Skeletal muscle tissue (tissue), 4 donors: ENCODE measurements around the gene AHDC1. TPM values are rescaled to one million over a fixed set of nuclear protein-coding genes. Genes with fewer than 3 reads are reported as not detected.
A peak's percentile ranks its signal among the peaks of the same experiment; 100 is the strongest.

Experiments
- H3K27ac ChIP-seq: one replicate; pipeline ENCODE4 v1.7.0; 2013; ENCODE audit warnings: mild to moderate bottlenecking, low read depth, low read length, inconsistent platforms
- H3K27me3 ChIP-seq, 3 donors: one replicate each; pipeline ENCODE4 v1.7.0; 2013; ENCODE audit warnings: low read length in 3 of 3; ENCODE audit not compliant: control insufficient read depth in 3 of 3, insufficient read depth in 3 of 3
- H3K36me3 ChIP-seq, 3 donors: one replicate each; pipeline ENCODE4 v1.7.0; 2013; ENCODE audit warnings: low read length in 3 of 3; ENCODE audit not compliant: control insufficient read depth in 3 of 3, insufficient read depth in 3 of 3
- H3K4me1 ChIP-seq, 3 donors: one replicate each; pipeline ENCODE4 v1.7.0; 2013; ENCODE audit warnings: low read length in 3 of 3, mild to moderate bottlenecking in 3 of 3; ENCODE audit not compliant: control insufficient read depth in 3 of 3, insufficient read depth in 3 of 3
- H3K4me3 ChIP-seq, 3 donors: one replicate each; pipeline ENCODE4 v1.7.0; 2013; ENCODE audit warnings: low read length in 3 of 3
- H3K9ac ChIP-seq, 3 donors: one replicate each; pipeline ENCODE4 v1.7.0; 2013; ENCODE audit warnings: low read length in 3 of 3, mild to moderate bottlenecking in 3 of 3, moderate library complexity in 2 of 3, low read depth in 1 of 3
- H3K9me3 ChIP-seq, 3 donors: one replicate each; pipeline ENCODE4 v1.7.0; 2013; ENCODE audit warnings: low read length in 3 of 3; ENCODE audit not compliant: control insufficient read depth in 3 of 3
- total RNA-seq: library from RNA; depleted of rRNA; stranded (reverse); fragments of >200 nt; gene quantifications from one replicate; pipeline ENCODE4 v1.2.3, GENCODE V29; 2014
- donor health status: Osteomylitis.

AHDC1 gene
- total RNA-seq, 1 donor from 2014 or later, result 19.8 TPM

DNA sequence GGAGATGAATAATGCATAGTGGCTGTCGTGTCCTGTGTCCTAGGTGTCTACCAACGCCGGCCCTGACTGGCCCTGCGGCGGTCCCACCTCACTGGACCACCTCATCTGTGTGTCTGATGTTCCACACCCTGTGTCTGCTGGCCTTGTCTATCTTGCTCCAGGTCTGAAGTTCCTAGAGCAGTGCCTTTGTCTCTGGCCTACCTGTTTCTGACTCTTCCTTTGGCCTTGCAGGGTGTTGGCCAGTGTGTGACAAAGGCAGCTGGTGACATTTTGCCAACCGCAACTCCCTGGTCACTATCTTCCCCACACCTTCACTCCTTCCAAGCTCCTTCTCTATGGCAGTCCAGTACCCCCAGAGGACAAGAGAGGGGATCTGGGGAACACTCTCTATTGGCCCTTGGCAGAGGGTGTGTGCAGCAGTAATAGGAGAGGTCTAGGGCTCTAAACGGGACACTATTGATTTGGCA is 1.4 kb upstream of the AHDC1 start:
- no peaks in the 10 kb centered on the region for H3K9me3 ChIP-seq
- H3K36me3 ChIP-seq, result peaks cover 0 to 3% (median 0%) of the 10 kb centered on the region in 3 donors
- H3K27ac ChIP-seq, result no peak overlapping the region
- no peaks in the 10 kb centered on the region for H3K27me3 ChIP-seq
- peaks cover 30 to 38% (median 37%) of the 10 kb centered on the region in 3 donors for H3K4me1 ChIP-seq
- no peak overlapping the region for H3K4me3 ChIP-seq
- H3K9ac ChIP-seq, result no peak overlapping the region

DNA sequence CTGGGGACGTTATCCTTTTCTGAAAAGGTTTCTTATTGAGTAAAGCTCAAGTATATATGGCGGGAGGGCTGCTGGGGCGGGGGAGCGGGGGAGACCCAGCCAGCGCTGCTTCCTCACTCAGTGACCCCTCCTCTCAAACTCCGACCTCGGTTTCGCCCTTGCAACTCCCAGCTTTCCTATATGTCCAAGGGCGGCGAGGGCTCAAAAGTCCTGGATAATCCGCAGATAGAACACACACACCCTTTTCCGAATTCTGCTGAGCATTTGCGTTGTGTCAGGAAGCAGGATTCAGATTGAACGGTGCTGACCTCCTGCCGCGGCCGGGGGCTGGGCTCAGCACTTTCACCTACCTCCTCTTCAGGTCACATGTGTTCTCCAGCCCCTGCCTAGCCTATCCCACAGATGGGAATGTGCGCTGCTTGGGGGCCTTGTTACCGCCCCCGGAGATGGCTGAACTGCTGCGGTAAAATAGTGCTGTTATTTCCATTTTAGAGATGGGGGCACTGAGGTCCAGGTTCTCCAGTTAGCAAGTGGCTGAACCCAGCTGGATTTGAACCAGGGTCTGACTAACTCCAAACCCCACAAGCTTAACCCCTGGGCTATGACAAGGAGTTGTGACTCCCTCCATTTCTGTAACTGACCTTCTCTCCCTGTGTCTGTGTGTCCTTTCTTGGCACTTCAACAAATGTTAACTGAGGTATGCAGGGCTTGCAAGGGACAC is 795 bp upstream of the AHDC1 start:
- H3K9me3 ChIP-seq, result no peaks in the 10 kb centered on the region
- H3K27me3 ChIP-seq, result no peaks in the 10 kb centered on the region
- peak overlapping the region in 2 of 3 donors; percentile 65 to 88 for H3K4me3 ChIP-seq
- H3K9ac ChIP-seq, result peak overlapping the region in 2 of 3 donors; percentile 16 to 18
- peaks cover 0 to 3% (median 0%) of the 10 kb centered on the region in 3 donors for H3K36me3 ChIP-seq
- peaks cover 36 to 44% (median 43%) of the 10 kb centered on the region in 3 donors for H3K4me1 ChIP-seq
- H3K27ac ChIP-seq, result peak overlapping the region; percentile 86

DNA sequence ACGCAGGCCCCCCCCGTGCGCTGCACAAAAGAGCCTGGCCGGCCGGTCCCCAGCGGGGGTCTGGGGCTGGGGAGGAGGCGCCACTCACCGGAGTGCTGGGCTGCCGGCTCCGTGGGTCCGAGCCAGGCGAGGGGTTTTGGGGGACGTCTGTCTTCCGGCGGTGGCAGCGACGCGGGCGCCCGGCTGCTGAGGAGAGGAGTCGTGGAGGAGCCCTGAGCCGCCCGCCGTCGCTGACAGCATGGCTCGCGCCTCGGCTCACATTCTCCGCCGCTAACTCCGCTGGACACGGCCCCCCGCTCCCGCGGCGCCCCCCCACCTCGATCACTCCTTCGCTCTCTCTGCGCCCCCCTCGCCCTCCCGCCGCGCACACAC is 649 bp downstream of the AHDC1 start:
- no peaks in the 10 kb centered on the region for H3K9me3 ChIP-seq
- peaks cover 49 to 54% (median 51%) of the 10 kb centered on the region in 3 donors for H3K4me1 ChIP-seq

DNA sequence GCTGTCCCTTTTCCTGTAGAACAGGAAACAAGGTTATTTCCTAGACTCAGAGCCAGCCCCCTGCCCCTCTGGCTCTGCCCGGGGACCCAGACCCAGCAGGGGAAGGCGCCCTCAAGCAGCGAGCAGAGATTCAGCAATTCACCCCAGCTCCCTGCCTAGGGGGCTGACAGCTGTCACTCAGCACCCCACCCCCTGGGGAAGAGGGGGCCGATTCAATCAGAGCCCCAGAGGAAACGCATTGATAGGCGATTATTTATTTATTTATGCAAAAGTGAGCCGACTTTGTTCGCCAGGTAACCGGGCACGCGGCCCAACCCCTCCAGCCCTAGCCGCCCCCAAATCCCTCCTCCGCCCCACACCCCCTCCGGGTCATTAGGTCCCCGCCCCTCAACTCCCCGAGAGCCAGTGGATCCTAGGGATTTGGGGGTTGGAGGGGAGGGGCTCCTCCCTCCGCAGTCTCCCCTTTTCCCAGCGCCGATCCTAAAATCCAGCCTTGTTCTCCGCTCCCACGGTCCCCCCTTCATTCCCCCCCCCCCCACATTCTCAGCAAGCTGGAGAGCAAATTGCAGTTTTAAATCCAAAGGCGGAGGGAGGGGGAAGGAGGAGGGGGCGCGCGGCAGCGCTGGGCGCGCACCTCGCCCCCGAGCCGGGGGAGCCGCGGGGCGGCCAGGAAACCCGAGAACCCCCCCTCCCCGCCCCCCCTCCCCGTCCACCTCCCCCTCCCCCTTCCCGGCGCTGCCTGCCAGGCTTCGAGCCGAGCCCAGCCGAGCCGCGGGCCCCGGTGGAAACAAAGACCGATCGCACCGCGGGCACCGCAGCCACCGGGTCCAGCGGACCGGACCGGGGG is 1.3 kb downstream of the AHDC1 start:
- H3K27ac ChIP-seq, result peak overlapping the region; percentile 86
- H3K4me1 ChIP-seq, result peaks cover 55 to 60% (median 57%) of the 10 kb centered on the region in 3 donors
- peaks cover 0 to 3% (median 0%) of the 10 kb centered on the region in 3 donors for H3K36me3 ChIP-seq
- H3K27me3 ChIP-seq, result no peaks in the 10 kb centered on the region
- no peaks in the 10 kb centered on the region for H3K9me3 ChIP-seq
- H3K4me3 ChIP-seq, result peak overlapping the region; percentile 88 to 93 (median 92)
- H3K9ac ChIP-seq, result peak overlapping the region; percentile 79 to 93 (median 84)

More for the DNA sequence above, 649 bp downstream of the AHDC1 start:
- H3K4me3 ChIP-seq, result peak overlapping the region; percentile 88 to 93 (median 92)
- no peaks in the 10 kb centered on the region for H3K27me3 ChIP-seq
- H3K9ac ChIP-seq, result peak overlapping the region; percentile 65 to 93 (median 84)
- peaks cover 0 to 3% (median 0%) of the 10 kb centered on the region in 3 donors for H3K36me3 ChIP-seq
- H3K27ac ChIP-seq, result peak overlapping the region; percentile 86

DNA sequence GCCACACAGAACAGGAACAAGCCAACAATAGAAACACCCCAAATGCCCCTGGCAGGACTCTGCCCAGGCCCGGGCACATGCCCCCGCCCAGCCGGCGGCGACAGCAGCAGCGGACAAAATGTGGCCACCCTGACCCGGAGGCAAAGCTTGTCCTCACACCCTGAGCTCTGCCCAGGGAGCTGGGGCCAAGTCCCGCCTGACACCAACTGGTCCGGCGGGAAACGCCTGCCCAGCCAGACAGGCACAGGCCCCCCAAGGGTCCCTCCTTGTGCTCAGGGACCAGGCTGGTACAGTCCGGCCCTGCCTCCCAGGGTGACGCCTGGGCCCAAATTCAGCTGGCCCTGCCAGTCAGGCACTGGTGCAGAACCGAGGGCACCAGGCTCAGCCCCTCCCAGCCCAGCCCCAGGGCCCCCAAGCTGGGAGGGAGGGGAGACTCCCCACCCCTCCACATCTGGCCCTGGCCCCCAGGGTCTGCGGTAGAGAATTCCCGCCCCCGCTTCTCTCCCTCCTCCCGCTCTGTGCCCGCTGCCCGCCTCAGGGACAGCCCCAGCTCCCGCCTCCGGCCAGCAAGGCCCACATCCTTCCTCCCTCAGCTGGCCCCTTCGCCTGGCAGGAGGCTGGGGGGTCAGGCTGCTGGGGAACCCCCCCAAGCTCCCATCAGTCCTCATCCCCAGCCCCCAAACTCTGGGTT is 2.0 kb downstream of the AHDC1 start:
- peak overlapping the region; percentile 81 to 88 (median 82) for H3K4me3 ChIP-seq
- no peaks in the 10 kb centered on the region for H3K9me3 ChIP-seq
- H3K27ac ChIP-seq, result peak overlapping the region; percentile 86
- H3K36me3 ChIP-seq, result peaks cover 0 to 3% (median 0%) of the 10 kb centered on the region in 3 donors
- peak overlapping the region; percentile 77 to 89 (median 79) for H3K9ac ChIP-seq
- peaks cover 62 to 68% (median 63%) of the 10 kb centered on the region in 3 donors for H3K4me1 ChIP-seq
- H3K27me3 ChIP-seq, result no peaks in the 10 kb centered on the region

DNA sequence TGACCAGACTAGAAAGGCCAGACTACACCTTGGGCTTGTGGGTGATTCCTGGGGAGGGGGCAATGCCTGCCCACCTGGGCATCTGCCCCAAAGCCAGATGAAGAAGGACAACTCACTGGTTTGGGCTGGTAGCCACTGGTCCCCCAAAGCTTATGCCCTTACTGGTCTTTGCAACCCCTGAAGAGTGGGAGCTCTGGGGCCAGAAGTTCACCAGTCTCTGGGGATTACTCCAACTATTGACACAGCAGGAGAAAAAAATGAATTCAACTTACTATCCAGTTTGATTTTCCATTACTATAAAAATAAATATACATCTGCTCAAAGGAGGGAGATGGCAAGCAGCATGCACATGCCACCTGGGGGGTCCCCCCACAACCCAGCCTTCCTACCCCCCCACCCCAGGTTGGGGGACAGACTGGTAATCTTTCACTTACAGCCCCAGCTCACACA is 2.6 kb downstream of the AHDC1 start:
- Histone ChIP-seq H3K27ac (peak overlapping the region; percentile 86), H3K36me3 (peaks cover 0 to 5% (median under 1%) of the 10 kb centered on the region in 3 donors), H3K4me3 (peak overlapping the region; percentile 81 to 88 (median 82)), H3K4me1 (peaks cover 63 to 70% (median 65%) of the 10 kb centered on the region in 3 donors), H3K9me3 (no peaks in the 10 kb centered on the region), H3K27me3 (no peaks in the 10 kb centered on the region), H3K9ac (peak overlapping the region; percentile 77 to 89 (median 79))

DNA sequence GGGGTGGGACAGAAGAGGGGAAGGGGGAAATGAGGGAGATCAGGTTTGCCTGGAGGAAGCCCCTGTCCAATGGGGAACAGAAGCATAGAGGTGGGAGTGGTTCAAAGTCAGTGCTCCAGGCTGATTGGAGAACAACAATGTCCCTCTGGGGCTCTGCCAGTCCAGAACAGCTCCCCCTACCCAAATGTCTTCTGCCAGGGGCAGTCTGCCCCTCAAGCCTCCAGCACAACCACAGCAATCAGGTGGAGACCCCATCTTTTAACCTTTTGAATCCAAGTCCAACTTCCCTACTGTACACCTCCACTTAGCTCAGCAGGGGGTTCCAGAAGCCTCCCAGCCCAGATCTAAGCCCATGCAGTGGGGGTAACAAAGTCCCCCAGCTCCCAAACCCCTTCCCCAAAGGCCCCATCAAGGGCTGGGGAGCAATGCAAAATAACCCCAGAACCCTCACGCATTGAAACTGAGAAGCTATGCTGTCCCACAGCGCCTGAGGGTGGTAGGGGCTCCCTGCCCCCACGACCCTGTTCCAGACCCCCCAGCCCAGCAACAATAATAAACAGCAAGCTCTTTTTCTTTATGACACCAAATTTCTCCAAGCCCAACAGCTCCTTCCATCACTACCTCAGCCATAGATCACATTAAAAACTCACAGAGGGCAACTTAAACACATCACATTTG is 3.3 kb downstream of the AHDC1 start:
- peak overlapping the region; percentile 77 to 89 (median 79) for H3K9ac ChIP-seq
- peaks cover 0 to 7% (median 3%) of the 10 kb centered on the region in 3 donors for H3K36me3 ChIP-seq
- H3K4me1 ChIP-seq, result peaks cover 64 to 74% (median 65%) of the 10 kb centered on the region in 3 donors
- peak overlapping the region; percentile 86 for H3K27ac ChIP-seq
- H3K9me3 ChIP-seq, result no peaks in the 10 kb centered on the region
- peak overlapping the region; percentile 81 to 88 (median 82) for H3K4me3 ChIP-seq
- H3K27me3 ChIP-seq, result no peaks in the 10 kb centered on the region

DNA sequence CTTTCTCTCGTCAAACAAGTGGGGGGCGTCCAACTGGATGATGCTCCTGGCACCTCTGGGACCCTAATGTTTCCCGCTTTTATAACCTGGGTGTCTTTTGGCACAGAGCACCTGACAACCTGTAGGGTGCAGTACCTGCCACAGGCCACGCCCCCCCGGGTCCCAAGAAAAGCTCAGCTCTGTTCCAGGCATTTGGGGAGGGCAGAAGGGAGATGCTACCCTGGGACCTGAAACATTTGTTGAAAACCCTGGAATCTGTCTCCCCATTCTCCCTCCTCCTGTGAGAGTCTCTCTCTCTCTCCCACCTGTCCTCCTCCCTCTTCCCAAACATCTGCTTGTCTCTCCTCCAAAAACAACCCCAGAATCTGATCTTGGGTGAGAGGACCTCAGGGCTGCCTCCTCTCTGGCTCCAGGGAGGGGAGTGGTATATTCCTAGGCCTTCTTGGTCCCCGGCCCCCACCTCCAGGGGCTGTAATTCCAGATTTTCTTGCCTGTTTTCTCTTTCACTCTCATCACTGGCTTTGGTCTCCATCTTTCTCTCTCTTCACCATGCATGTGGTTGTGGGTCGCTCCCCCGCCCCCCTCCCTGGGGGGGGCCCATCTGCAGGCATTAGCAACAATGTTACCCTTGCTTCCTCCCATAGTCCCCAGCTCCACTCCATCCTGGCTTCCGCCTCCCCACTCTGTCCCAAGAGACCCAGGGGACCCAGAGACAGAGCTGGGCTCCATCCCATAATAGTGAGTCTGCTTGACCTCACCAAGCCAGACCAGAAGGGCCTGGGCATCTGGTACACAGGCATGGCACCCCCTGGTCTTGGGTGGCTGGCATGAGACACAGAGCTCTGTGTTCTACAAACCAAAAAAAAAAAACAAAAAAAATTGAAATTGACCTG is 4.1 kb downstream of the AHDC1 start:
- peak overlapping the region; percentile 48 to 88 (median 54) for H3K4me3 ChIP-seq
- peaks cover 70 to 81% (median 72%) of the 10 kb centered on the region in 3 donors for H3K4me1 ChIP-seq
- H3K27me3 ChIP-seq, result no peaks in the 10 kb centered on the region
- H3K27ac ChIP-seq, result peak overlapping the region; percentile 86
- no peaks in the 10 kb centered on the region for H3K9me3 ChIP-seq
- peaks cover 0 to 8% (median 3%) of the 10 kb centered on the region in 3 donors for H3K36me3 ChIP-seq
- peak overlapping the region; percentile 13 to 89 (median 77) for H3K9ac ChIP-seq
